Activated naive CD4-positive, alpha-beta T cell treated with anti-CD3 and anti-CD28 coated beads, Interleukin-2, amount 50 U/mL, for 72 hours (primary cell): ENCODE measurements around the gene GALNTL6. TPM values are rescaled to one million over a fixed set of nuclear protein-coding genes. Genes with fewer than 3 reads are reported as not detected.
"Not testable (repeated sequence)": the region's sequence is repeated elsewhere in the genome, so short reads cannot be mapped to it uniquely, and the experiment has no call there.

Experiments used
- ATAC-seq, 2 donors: fragments of 150-1000 bp; cut with Tn5 transposase; 2 replicates each; pipeline ENCODE4 v1.10.0; 2021; ENCODE audit warnings: mild to moderate bottlenecking in 2 of 2, moderate library complexity in 2 of 2
- DNase-seq, 2 donors: peaks; one replicate each; pipeline ENCODE4 v3.0.0; 2021 to 2022; ENCODE audit warnings: low spot score in 2 of 2
- H3K27ac Mint-ChIP-seq, 2 donors: one replicate each; pipeline ENCODE4 v1.8.0; 2022; ENCODE audit warnings: mild to moderate bottlenecking in 2 of 2, mixed read lengths in 2 of 2
- H3K36me3 Mint-ChIP-seq, 2 donors: one replicate each; pipeline ENCODE4 v1.8.0; 2022; ENCODE audit warnings: mixed read lengths in 2 of 2
- H3K9me3 Mint-ChIP-seq, 2 donors: one replicate each; pipeline ENCODE4 v1.8.0; 2022; ENCODE audit warnings: mixed read lengths in 2 of 2
- total RNA-seq, 2 donors: library from RNA; stranded (reverse); gene quantifications; one replicate each; pipeline ENCODE4 v1.2.3, GENCODE V29; 2022

Gene GALNTL6
- total RNA-seq, 2 donors from 2014 or later = not detected

- Mint-ChIP-seq H3K27ac (no peak overlapping the region), H3K36me3 (no peaks in the 10 kb centered on the region), H3K9me3 (peaks cover 3 to 4% of the 10 kb centered on the region in 2 donors)
- ATAC-seq (no peak), DNase-seq (no peak)
These were observed 531.2 kb downstream of the GALNTL6 start for GRCh38 chr4:172344308-172344938.

GRCh38 chr4:172348426-172348825 is 535.2 kb downstream of the GALNTL6 start:
- DNase-seq (no peak), ATAC-seq (no peak)
- Mint-ChIP-seq H3K36me3 (no peaks in the 10 kb centered on the region), H3K9me3 (peaks cover 0 to 3% of the 10 kb centered on the region in 2 donors), H3K27ac (no peak overlapping the region)

- Mint-ChIP-seq H3K36me3 (no peaks in the 10 kb centered on the region), H3K9me3 (no peaks in the 10 kb centered on the region), H3K27ac (no peak overlapping the region)
- DNase-seq = no peak
- no peak for ATAC-seq
These were observed 539.2 kb downstream of the GALNTL6 start for GRCh38 chr4:172352356-172352755.

- Mint-ChIP-seq H3K36me3 (no peaks in the 10 kb centered on the region), H3K27ac (no peak overlapping the region), H3K9me3 (no peaks in the 10 kb centered on the region)
- no peak for DNase-seq
- no peak for ATAC-seq
These were observed 542.8 kb downstream of the GALNTL6 start for GRCh38 chr4:172356016-172356415.

GRCh38 chr4:172357006-172357540 is 543.9 kb downstream of the GALNTL6 start:
- no peak for DNase-seq
- H3K27ac Mint-ChIP-seq = no peak overlapping the region
- H3K9me3 Mint-ChIP-seq = no peaks in the 10 kb centered on the region
- ATAC-seq = no peak
- H3K36me3 Mint-ChIP-seq = no peaks in the 10 kb centered on the region

GRCh38 chr4:172362569-172362968 is 549.4 kb downstream of the GALNTL6 start:
- H3K27ac Mint-ChIP-seq = no peak overlapping the region
- peaks cover 7 to 13% of the 10 kb centered on the region in 2 donors for H3K9me3 Mint-ChIP-seq
- no peak for ATAC-seq

DNA sequence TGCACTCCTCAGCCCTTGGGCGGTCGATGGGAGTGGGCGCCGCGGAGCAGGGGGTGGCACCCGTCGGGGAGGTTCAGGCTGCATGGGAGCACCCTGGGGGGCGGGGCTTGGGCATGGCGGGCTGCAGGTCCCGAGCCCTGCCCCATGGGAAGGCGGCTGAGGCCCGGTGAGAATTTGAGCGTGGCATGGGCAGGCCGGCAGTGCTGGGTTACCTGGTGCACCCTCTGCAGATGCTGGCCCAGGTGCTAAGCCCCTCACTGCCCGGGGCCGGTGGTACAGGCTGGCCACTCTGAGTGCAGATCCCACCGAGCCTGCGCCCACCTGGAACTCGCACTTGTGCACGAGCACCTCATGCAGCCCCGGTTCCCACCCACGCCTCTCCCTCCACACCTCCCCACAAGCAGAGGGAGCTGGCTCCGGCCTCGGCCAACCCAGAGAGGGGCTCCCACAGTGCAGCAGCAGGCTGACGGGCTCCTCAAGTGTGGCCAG is 556.3 kb downstream of the GALNTL6 start:
- no peak for DNase-seq
- ATAC-seq = no peak
- Mint-ChIP-seq H3K36me3 (no peaks in the 10 kb centered on the region), H3K27ac (no peak overlapping the region), H3K9me3 (peaks cover 9 to 12% of the 10 kb centered on the region in 2 donors)

More at GRCh38 chr4:172362569-172362968, 549.4 kb downstream of the GALNTL6 start:
- no peaks in the 10 kb centered on the region for H3K36me3 Mint-ChIP-seq
- no peak for DNase-seq

- DNase-seq = no peak
- Mint-ChIP-seq H3K36me3 (peaks cover 0 to 5% of the 10 kb centered on the region in 2 donors), H3K9me3 (peaks cover 0 to 5% of the 10 kb centered on the region in 2 donors), H3K27ac (no peak overlapping the region)
- no peak for ATAC-seq
These were observed 564.4 kb downstream of the GALNTL6 start for GRCh38 chr4:172377486-172378140.

- no peak overlapping the region for H3K27ac Mint-ChIP-seq
- ATAC-seq (no peak), DNase-seq (no peak)
- H3K9me3 Mint-ChIP-seq = peaks cover 4 to 5% of the 10 kb centered on the region in 2 donors
- H3K36me3 Mint-ChIP-seq = peaks cover 0 to 5% of the 10 kb centered on the region in 2 donors
These were observed 566.6 kb downstream of the GALNTL6 start for GRCh38 chr4:172379834-172380233.

DNA sequence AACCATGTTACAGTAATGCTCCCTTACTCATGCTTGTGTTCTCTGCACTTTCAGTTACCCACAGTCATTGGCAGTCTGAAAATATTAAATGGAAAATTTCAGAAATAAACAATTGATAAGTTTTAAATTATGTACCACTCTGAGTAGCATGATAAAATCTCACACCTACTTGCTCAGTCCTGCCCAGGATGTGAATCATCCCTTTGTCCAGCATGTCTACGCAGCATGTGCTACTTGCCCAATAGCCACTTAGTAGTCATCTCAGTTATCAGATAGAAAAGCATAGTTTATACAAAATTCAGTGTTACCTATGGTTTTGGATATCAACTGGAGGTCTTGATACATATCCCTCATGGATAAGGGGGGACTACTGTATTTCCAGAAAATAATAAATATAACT is 577.1 kb downstream of the GALNTL6 start:
- DNase-seq = no peak

GRCh38 chr4:172392741-172393140 is 579.5 kb downstream of the GALNTL6 start:
- ATAC-seq = no peak
- no peak for DNase-seq
- no peak overlapping the region for H3K27ac Mint-ChIP-seq
- peaks cover 0 to 2% of the 10 kb centered on the region in 2 donors for H3K9me3 Mint-ChIP-seq
- no peaks in the 10 kb centered on the region for H3K36me3 Mint-ChIP-seq

More for the DNA sequence above, 577.1 kb downstream of the GALNTL6 start:
- Mint-ChIP-seq H3K9me3 (peaks cover 0 to 7% of the 10 kb centered on the region in 2 donors), H3K36me3 (no peaks in the 10 kb centered on the region), H3K27ac (no peak overlapping the region)
- ATAC-seq = no peak

GRCh38 chr4:172393220-172393619 is 580.0 kb downstream of the GALNTL6 start:
- DNase-seq = no peak
- Mint-ChIP-seq H3K27ac (no peak overlapping the region), H3K9me3 (peaks cover 0 to 5% of the 10 kb centered on the region in 2 donors), H3K36me3 (no peaks in the 10 kb centered on the region)
- no peak for ATAC-seq

GRCh38 chr4:172404676-172405075 is 591.5 kb downstream of the GALNTL6 start:
- DNase-seq (no peak), ATAC-seq (no peak)
- Mint-ChIP-seq H3K36me3 (no peaks in the 10 kb centered on the region), H3K27ac (no peak overlapping the region), H3K9me3 (peaks cover 0 to 3% of the 10 kb centered on the region in 2 donors)

- no peak overlapping the region for H3K27ac Mint-ChIP-seq
- H3K36me3 Mint-ChIP-seq = no peaks in the 10 kb centered on the region
- H3K9me3 Mint-ChIP-seq = no peaks in the 10 kb centered on the region
- no peak for DNase-seq
- ATAC-seq = no peak
These were observed 597.2 kb downstream of the GALNTL6 start for GRCh38 chr4:172410363-172410762.

GRCh38 chr4:172411149-172411548 is 597.9 kb downstream of the GALNTL6 start:
- no peaks in the 10 kb centered on the region for H3K36me3 Mint-ChIP-seq
- no peaks in the 10 kb centered on the region for H3K9me3 Mint-ChIP-seq
- ATAC-seq = no peak
- no peak for DNase-seq
- no peak overlapping the region for H3K27ac Mint-ChIP-seq

DNA sequence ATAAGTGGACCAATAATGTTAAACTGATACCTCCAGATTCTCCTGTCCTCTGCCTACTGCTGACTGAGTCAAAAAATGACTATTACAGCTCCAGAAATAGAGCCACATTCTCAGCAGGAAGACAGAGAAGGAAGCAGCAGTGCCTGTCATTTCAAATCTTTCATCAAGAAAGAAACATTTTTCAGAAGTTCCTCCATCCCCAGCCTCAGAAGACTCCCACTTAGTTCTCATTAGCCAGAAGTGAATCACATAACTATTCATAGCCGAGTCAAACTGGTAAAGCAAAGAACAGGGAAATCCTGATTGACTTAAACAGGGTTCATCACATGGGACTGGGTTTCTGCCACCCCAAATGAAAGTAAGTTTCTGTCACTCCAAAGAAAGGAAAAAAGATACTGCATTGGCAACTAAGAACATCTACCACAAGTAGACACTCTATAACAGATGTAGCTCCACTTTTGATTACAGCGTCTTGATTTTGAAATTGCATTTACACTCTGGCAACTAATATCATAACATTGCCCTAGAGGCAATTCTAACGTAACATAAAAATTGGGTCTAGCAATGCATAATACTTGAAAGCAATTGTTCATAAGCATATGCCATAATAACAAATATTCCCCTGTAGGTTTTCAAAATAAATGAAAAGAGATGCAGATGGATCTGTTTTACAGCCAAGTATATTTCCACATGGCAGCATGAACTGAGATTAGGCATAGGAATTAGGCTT is 599.8 kb downstream of the GALNTL6 start:
- Mint-ChIP-seq H3K36me3 (no peaks in the 10 kb centered on the region), H3K9me3 (no peaks in the 10 kb centered on the region), H3K27ac (no peak overlapping the region)
- DNase-seq (no peak), ATAC-seq (no peak)

DNA sequence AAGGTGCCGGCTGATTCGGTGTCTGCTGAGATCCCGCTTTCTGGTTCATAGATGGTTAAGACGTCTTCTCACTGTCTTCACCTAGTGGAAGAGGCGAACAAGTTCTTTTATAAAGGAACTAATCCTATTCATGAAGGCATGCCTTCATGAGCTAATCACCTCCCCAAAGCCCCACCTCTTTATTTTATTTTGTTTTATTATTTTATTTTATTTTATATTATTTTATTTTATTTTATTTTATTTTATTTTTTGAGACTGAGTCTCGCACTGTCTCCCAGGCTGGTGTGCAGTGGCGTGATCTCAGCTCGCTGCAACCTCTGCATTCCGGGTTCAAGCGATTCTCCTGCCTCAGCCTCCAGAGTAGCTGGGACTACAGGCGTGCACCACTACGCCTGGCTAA is 615.8 kb downstream of the GALNTL6 start:
- not testable (repeated sequence) for ATAC-seq

More for the DNA sequence above, 615.8 kb downstream of the GALNTL6 start:
- not testable (repeated sequence) for H3K27ac Mint-ChIP-seq, H3K36me3 Mint-ChIP-seq, DNase-seq
- peaks cover 5 to 10% of the 10 kb centered on the region in 2 donors for H3K9me3 Mint-ChIP-seq
